PFSK-1 (cell line): ENCODE measurements around the gene CFAP299.

Experiments
- FOXP2 ChIP-seq: optimal IDR thresholded peaks from 2 replicates; pipeline ENCODE3; 2011; ENCODE audit warnings: borderline replicate concordance, control low read depth, inconsistent platforms; ENCODE audit not compliant: insufficient read depth; ENCODE audit errors: extremely low read length, extremely low read depth
- POLR2AphosphoS5 ChIP-seq: IDR thresholded peaks from 2 replicates; pipeline ENCODE4 v1.6.1; 2012; ENCODE audit warnings: low read depth, mild to moderate bottlenecking, control low read depth, low read length, moderate library complexity
- SIN3A ChIP-seq: IDR thresholded peaks from 2 replicates; pipeline ENCODE4 v1.6.1; 2012; ENCODE audit warnings: mild to moderate bottlenecking, low read length, moderate library complexity, borderline replicate concordance; ENCODE audit not compliant: insufficient read depth
- TAF1 ChIP-seq: IDR thresholded peaks from 2 replicates; pipeline ENCODE4 v1.6.1; 2012; ENCODE audit warnings: low read length, control low read depth, borderline replicate concordance; ENCODE audit not compliant: insufficient read depth
- TF ChIP-seq, protein P1 (sequence below), 2 experiments: IDR thresholded peaks; 2 replicates each; pipeline versions ENCODE4 v1.6.1 to v1.8.0; 2011 to 2012; ENCODE audit warnings: low read depth in 2 of 2, low read length in 2 of 2, control low read depth in 1 of 2, inconsistent platforms in 1 of 2, mild to moderate bottlenecking in 1 of 2, moderate library complexity in 1 of 2; ENCODE audit not compliant: insufficient read depth in 1 of 2

DNA sequence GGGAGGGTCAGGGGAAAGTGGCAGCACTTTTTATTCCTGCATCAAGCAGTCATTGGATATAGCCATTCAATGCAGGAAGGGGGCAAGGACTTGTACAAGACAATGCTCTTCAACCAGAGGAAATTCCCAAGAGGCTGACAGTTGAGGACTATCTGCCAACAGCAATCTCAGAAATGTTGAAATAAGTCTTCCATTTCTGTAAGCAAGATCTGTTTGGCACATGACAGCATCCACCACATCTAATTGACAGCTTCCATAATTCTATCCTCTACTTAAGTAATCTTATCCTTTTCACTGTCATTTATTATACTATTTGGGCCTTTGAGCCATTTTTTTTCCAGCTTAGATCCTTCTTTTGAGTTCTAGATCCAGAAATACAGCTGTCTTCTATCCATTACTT is 110.7 kb downstream of the CFAP299 start:
- TF ChIP-seq, protein P1, sequence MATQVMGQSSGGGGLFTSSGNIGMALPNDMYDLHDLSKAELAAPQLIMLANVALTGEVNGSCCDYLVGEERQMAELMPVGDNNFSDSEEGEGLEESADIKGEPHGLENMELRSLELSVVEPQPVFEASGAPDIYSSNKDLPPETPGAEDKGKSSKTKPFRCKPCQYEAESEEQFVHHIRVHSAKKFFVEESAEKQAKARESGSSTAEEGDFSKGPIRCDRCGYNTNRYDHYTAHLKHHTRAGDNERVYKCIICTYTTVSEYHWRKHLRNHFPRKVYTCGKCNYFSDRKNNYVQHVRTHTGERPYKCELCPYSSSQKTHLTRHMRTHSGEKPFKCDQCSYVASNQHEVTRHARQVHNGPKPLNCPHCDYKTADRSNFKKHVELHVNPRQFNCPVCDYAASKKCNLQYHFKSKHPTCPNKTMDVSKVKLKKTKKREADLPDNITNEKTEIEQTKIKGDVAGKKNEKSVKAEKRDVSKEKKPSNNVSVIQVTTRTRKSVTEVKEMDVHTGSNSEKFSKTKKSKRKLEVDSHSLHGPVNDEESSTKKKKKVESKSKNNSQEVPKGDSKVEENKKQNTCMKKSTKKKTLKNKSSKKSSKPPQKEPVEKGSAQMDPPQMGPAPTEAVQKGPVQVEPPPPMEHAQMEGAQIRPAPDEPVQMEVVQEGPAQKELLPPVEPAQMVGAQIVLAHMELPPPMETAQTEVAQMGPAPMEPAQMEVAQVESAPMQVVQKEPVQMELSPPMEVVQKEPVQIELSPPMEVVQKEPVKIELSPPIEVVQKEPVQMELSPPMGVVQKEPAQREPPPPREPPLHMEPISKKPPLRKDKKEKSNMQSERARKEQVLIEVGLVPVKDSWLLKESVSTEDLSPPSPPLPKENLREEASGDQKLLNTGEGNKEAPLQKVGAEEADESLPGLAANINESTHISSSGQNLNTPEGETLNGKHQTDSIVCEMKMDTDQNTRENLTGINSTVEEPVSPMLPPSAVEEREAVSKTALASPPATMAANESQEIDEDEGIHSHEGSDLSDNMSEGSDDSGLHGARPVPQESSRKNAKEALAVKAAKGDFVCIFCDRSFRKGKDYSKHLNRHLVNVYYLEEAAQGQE (IDR thresholded peaks at IDR 0.05; ENCODE audit: insufficient read depth in 1 of 2, low read depth in 2 of 2, low read length in 2 of 2): no peak
- TF ChIP-seq POLR2AphosphoS5 (no peak), TAF1 (no peak), SIN3A (no peak), FOXP2 (no peak)
